IPS DF 19.7 (cell line): ENCODE data around the gene TRABD.

ENCODE experiments used
- DNase-seq: peaks from one replicate; pipeline ENCODE4 v3.0.0-alpha.2; 2013; ENCODE audit warnings: low read depth, low spot score

The TRABD gene

DNA sequence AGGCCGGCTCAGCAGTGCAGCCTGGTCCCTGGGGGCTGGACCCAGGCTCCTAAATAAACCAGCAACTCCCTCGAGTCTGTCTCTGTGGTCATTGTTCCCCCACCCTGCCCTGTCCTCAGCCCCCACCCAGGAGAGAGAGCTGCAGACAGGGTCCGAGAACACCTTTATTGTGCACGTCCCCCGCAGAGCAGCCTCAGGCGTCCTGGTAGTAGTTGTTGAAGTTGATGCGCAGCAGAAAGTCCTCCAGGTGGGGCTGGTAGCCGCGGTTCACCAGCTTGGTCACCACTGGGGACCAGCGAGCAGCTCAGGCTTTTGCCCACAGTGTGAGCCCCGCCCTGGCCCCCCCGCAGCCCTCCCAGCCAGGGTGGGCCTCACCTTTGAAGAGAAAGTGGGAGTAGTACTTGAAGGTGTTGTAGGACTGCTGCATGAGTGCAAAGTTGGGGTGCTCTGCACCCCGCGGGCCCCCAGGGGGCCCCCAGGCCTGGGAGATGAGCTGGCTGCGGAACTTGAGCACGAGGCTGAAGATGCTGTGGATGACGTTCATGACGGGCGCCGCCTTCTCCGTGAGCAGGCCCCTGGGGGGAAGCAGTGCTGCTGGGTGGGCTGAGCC is 31.9 kb downstream of the TRABD start:
- DNase-seq: no peak

DNA sequence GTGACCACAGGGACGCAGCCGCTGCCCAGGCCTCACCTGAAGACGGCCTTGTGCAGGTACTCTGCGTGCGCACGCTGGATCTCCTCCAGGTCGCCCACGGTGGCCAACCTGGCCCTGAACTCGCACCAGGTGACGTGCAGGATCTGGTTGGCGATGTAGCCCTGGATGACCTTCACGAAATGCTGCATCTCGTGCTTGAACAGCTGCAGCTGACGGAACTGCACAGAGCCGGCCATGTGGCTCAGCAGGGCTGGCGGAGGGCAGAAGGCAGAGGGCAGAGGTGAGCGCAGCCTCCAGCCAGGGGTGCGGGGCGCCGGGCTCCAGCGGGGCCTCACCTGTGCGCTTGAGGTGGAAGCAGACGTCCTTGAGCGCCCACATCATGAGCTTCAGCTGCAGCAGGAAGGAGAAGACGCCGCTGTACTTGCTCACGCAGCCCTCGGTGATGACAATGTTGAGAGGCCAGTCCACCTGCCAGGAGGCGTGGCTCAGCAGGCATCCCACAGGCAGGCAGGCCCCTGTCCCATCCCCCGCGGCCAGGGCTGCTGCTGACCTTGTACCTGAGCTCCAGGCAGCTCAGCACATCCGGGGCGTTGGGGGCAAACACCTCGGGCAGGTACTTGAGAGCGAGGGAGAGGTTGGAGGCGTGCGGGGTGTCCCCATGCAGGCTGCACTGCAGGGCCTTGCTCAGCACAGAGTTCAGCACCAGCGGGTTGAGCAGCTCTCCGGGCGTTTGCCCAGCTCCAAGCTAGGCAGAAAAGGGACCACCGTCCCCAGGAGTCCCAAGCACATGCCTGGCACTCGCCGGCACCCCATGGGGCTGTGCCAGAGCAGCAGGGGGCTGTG is 32.7 kb downstream of the TRABD start:
- DNase-seq: no peak

- DNase-seq: no peak
Measured at GRCh38 chr22:50218996-50219727, 33.4 kb downstream of the TRABD start.

GRCh38 chr22:50219800-50220602 is 34.3 kb downstream of the TRABD start:
- no peak for DNase-seq

DNA sequence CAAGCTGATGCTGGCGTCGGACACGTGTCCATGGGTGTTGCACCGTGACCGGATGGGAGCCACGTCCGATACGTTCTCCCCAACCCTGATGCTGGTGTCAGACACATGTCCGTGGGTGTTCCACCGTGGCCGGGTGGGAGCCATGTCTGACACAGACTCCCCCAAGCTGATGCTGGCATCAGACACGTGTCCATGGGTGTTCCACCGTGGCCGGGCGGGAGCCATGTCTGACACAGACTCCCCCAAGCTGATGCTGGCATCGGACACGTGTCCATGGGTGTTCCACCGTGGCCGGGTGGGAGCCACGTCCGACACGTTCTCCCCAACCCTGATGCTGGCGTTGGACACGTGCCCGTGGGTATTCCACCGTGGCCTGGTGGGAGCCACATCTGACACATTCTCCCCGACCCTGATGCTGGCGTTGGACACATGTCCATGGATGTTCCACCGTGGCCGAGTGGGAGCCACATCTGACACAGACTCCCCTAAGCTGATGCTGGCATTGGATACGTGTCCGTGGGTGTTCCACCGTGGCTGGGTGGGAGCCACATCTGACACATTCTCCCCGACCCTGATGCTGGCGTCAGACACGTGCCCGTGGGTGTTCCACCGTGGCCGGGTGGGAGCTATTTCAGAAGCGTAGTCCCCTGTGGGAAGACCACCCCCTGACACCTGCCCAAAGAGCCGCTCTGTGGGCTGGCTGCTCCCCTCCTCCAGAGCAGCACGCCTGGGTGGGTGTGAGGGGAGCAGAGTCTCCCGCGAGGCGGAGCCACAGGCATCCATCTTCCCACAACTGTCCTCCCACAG is 35.1 kb downstream of the TRABD start:
- DNase-seq: no peak

DNA sequence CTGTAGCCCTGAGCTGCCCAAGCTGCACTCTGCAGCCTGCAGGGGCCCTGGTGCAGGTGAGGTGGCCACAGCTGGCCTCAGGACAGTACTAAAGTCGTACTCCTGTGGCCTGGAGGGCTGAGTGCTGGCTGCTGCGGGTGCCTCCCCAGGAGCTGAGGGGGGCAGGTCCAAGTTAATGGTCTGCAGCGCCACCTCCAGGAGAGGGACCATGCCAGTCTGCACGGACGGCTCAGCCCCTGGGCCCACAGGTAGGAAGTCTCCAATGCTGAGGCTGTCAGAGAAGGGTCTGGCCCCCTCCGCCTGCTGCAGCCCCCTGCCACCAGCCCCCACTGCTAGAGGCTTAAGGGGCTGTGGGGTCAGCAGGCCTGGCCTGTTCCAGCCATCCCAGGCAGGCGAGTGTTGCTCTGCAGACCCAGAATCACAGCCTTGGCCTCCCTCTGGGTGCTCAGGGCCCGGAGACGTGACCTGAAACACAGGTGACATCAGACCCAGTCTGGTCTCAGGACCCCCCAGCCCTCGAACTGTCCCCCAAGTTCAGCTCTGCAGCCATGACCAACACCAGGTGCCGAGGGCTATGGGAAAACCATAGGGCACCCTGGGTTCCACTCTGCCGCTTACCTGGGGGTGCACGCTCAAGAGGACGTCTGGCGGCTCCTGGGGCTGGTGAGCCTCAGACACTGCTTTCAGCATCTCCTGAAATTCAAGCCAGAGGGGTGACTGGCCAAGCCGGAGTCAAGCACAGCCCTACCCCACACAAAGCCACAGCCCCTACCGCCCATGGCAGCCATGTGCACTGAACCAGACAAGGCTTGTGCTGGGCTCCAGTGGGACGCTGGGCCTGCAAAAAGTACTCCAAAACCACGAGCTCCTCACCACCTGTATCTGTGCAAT is 35.9 kb downstream of the TRABD start:
- DNase-seq: no peak

DNA sequence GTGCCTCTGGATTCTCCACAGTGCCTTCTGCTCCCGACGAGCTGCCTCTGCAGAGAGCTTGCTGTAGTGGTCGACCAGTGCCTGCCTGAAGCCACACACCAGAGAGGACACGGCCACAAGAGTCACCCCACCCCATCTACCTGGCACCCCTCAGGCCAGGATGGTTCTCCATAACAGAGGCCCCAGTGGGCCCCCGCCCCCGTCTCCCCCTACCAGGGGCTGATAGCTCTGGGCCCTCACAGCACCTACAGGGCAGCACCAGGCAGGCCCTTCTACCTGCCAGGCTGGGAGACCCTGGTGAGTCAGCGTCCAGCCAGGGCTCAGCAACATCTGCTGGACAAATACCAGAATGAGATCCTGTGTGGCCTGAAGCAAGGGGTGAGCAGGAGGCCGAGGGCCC is 36.8 kb downstream of the TRABD start:
- no peak for DNase-seq

GRCh38 chr22:50224071-50224470 is 38.4 kb downstream of the TRABD start:
- DNase-seq: no peak

- no peak for DNase-seq
Measured at GRCh38 chr22:50225200-50225969, 39.7 kb downstream of the TRABD start.

DNA sequence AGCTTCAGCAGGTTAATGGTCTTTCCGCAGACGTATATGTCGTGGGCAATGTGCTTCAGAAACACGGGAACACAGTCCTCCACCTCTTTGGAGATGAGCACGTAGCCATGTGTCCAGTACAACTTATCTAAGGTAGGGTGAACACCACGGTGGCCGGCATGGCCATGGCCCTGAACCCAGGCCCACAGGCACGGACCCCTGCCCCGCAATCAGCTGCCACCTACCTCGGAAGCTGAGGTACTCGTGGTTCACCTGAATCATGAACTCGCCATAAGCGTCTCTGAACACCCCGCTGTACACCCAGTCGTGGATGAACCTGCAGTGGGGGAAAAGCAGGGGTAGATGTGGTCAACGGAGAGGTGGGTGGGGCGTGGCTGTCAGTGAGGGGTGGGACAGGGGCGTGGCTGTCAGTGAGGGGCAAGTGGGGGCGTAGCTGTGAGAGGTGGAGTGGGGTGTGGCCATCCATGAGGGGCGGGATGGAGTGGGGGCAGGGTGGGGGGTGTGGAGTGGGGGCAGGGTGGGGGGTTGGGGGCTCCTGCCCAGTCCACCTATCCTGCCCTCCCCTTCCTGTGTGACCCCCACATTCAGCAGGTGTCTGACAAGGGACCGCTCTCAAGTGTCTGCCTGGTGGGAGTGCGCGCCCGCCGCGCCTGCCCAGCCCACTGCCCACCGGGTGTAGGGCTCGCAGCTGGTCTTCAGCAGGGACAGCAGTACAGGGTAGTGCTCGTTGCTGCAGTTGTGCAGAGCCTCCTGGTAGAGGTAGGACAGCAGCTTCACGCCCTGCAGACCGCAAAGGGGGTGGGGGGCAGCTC is 40.6 kb downstream of the TRABD start:
- DNase-seq: no peak

GRCh38 chr22:50226875-50227165 is 41.1 kb downstream of the TRABD start:
- no peak for DNase-seq

DNA sequence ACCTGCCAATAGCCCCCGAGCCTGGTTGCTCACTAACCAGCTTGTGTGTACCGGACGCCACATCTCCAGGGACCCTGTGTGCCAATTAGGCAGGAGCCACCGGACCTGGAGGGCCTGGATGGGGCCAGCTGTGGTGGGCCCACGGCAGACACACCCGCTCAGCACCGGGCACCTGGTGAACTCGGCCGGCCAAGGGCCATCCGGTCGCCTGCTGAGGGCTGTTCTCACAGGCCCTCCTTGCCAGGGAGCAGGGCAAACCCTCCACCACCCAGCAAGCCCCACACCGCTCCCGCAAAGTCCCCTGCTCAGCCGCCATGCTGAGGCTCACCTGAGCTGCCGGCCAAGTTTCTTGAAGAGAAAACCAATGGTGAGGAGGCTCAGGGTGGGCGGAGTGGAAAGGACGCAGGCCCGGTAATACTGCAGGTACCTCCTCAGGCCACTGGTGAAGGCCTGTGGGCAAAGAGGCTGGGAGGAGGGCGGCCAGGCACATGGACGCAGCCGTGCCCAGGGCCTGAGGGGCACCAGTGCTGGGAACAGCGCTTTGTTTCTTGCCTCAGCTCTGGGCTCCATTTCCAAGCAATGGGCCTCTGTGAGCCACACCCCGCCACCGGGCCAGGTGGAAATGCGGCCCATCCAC is 42.0 kb downstream of the TRABD start:
- DNase-seq: no peak

- DNase-seq: no peak
Measured at GRCh38 chr22:50228366-50228765, 42.7 kb downstream of the TRABD start.

DNA sequence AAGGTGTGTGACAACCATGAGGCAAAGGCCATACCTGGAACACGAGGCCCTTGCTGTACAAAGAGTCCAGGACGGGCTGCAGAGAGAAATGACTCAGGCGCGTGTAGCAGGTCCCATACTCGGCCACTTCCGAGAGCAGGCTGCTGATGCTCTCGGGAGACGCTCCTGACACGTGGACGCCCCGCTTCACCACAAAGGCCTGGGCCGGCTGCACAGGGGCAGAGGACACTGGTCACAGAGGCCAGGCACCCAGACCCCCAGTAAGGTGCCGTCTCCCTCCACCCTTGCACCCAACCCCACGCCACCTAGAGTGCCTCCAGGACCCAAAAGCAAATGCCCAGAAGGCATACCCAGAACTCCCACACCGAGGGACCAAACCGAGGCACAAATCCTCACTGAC is 43.7 kb downstream of the TRABD start:
- no peak for DNase-seq

DNA sequence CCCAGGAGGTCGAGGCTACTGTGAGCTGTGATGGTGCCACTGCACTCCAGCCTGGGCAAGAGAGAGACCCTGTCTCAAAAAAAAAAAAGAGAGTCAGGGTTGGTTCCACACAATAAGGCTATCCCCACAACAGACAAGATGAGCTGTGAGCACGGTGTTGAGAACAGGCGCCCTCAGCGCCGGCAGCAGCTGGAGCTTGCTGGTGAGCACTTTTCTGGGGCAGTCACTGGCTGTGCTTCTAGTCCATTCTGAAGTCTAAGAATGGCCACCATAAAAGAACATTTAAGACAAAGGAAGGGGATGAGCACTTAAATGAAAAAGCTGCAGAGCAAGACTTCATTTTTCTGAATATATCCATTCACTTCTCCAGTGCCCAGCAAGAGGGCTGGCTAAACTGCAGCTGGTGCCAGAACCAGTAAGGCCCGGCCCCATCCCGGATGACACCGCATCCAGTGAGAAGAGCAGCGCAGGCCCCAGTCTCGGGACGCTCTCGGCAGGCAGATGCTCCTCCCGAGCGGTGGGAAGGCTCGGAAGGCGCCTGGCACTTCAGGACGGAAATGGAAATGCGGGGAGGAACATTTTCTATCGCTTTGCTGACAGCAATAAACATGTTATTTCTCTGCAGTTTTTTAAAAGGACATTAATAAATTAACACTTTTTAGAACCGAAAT is 46.9 kb downstream of the TRABD start:
- no peak for DNase-seq

- no peak for DNase-seq
Measured at GRCh38 chr22:50233223-50233622, 47.5 kb downstream of the TRABD start.

GRCh38 chr22:50236731-50237409 is 51.2 kb downstream of the TRABD start:
- no peak for DNase-seq
